ENCODE measurements around the gene NOC2L. TPM values are rescaled to one million over a fixed set of nuclear protein-coding genes. Genes with fewer than 3 reads are reported as not detected.

The NOC2L gene
- total RNA-seq, 1 donor from 2014 or later = 150 TPM

DNA sequence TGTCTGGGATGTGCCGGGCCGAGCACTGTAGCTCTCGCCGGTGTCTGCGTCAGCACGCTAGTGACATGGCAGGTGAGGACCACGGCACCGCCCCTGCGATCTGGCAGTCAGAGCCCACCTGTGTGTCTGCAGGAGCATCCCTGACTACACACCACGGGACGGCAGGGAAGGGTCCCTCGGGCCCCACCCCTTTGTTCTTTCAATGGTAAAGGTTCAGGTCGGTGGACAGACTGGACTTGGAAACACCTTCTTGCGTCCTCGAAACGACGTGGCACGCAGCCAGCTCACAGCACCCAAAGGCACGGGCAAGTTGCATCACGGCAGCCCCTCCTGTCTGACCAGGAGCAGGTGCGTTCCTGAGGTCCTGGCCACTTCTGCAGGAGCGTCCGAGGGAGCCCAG, 39.0 kb downstream of the NOC2L start:
- intact Hi-C loops (cut with micrococcal nuclease) = no loop called here
- no peak for DNase-seq (ENCODE audit: low spot score)
- Mint-ChIP-seq H3K36me3 (ENCODE audit: low read depth) (no peaks in the 10 kb centered on the region), H3K4me1 (ENCODE audit: low read depth) (peaks cover 4% of the 10 kb centered on the region), H3K27me3 (ENCODE audit: low read depth) (peaks cover 36% of the 10 kb centered on the region), H3K4me3 (ENCODE audit: low read depth) (no peak overlapping the region), H3K27ac (no peak overlapping the region), H3K9me3 (no peaks in the 10 kb centered on the region)

DNA sequence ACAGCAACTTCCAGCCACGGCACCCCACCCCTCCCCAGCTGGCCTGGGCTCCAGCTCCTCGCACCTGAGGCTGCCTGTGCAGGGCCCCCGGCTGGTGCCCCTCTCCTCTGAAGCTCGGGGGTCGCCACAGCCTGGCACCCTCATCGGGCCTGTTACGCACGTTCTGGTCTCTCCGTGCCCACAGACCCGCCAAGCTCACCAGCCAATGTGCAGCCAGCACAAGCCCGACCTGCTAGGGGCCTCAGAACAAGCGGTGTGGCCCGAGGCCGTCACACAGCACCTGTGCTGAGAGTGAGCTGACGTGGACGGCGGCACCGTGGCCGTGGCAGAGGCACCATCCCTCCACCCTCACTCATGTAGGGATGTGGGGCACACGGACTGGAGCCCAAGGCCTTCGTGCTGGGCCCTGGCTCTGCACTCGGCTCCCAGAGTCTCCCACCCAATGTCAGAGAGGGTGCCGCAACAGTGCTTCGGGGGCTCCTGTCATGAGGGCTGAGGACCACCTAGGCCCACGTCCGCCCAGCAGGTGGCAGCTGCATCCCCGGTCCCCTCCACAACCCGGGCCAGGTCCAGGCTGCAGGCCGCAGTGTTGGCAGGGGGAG, 39.7 kb downstream of the NOC2L start:
- DNase-seq (ENCODE audit: low spot score) = no peak
- Mint-ChIP-seq H3K4me3 (ENCODE audit: low read depth) (no peak overlapping the region), H3K36me3 (ENCODE audit: low read depth) (no peaks in the 10 kb centered on the region), H3K4me1 (ENCODE audit: low read depth) (peaks cover 4% of the 10 kb centered on the region), H3K27ac (no peak overlapping the region), H3K9me3 (no peaks in the 10 kb centered on the region), H3K27me3 (ENCODE audit: low read depth) (peaks cover 36% of the 10 kb centered on the region)
- intact Hi-C loops (cut with micrococcal nuclease) = no loop called here

DNA sequence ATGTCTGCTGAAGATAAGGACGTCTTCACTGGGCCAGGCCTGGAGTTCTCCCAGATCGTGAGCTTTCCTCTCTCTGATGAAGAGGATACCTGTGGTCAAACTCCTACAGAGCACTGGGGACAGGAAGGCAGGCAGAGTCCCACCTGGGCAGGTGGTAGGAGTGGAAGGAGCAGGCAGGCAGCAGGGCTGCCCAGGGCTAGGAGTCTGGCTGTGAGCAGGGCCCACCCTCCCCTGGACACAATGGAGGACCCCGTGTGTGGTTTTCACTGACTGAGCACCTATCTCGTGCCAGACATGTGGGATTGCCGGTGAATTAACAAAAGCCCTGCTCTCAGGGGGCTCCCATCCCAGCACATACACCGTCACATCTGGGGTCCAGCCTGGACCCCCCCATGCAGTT, 40.2 kb downstream of the NOC2L start:
- Mint-ChIP-seq H3K4me1 (ENCODE audit: low read depth) (peaks cover 4% of the 10 kb centered on the region), H3K4me3 (ENCODE audit: low read depth) (no peak overlapping the region), H3K36me3 (ENCODE audit: low read depth) (no peaks in the 10 kb centered on the region), H3K9me3 (no peaks in the 10 kb centered on the region), H3K27ac (no peak overlapping the region), H3K27me3 (ENCODE audit: low read depth) (peaks cover 38% of the 10 kb centered on the region)
- no peak for DNase-seq (ENCODE audit: low spot score)
- intact Hi-C loops (cut with micrococcal nuclease) = no loop called here

DNA sequence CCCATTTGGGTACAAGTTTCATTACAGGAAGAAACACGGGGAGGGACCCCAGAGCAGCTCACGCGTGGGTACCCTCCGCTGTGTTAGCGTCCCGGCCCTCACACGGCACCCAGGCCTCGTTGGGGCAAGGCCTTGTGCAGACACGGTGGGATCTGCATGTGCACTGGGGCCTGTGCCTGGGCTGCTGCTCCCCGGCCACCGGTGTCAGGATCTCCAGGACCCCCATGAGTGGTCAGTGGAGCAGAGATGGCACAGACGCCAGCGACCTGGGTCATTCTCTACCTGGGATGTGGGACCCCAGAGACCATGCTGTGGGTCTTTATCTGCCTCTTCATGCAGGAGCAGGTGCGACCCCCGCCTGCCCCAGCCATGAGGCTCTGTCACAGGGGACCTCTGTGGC, 40.7 kb downstream of the NOC2L start:
- H3K9me3 Mint-ChIP-seq = no peaks in the 10 kb centered on the region
- intact Hi-C loops (cut with micrococcal nuclease) = no loop called here
- no peaks in the 10 kb centered on the region for H3K36me3 Mint-ChIP-seq (ENCODE audit: low read depth)
- H3K4me3 Mint-ChIP-seq (ENCODE audit: low read depth) = no peak overlapping the region
- peaks cover 3% of the 10 kb centered on the region for H3K4me1 Mint-ChIP-seq (ENCODE audit: low read depth)
- H3K27ac Mint-ChIP-seq = no peak overlapping the region
- H3K27me3 Mint-ChIP-seq (ENCODE audit: low read depth) = peaks cover 40% of the 10 kb centered on the region
- no peak for DNase-seq (ENCODE audit: low spot score)

DNA sequence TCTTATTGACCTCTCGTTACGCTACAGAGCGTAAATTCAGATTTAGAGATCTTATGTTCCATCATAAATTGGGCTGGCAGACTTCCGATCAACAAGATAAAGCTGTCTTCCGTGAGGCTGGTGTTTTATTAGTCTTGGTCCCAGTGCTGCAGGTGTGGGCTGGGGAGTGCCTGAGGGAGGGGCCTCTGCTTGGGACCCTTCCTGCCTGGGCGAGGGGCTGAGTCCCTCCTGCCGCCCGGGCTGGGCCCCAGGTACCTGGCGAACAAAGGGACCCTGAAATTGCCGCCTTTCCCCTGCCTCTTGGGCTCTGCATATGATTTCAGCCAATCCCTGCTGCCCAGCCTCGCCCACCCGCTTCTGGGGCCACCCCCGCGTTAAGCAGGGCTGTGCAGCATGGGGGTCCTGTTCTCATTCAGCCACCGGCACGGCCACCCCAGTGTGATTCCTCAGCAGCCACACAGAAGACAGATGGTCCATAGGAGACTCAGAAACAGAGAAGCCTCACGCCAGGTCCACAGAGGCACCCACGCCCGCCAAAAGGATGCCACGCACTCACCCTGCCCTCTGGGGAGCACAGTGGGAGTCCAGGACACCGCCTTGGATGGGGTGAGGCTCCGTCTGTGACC, 41.5 kb downstream of the NOC2L start:
- intact Hi-C loops (cut with micrococcal nuclease) = no loop called here
- no peak for DNase-seq (ENCODE audit: low spot score)
- H3K27ac Mint-ChIP-seq = no peak overlapping the region
- peaks cover 36% of the 10 kb centered on the region for H3K27me3 Mint-ChIP-seq (ENCODE audit: low read depth)
- no peaks in the 10 kb centered on the region for H3K36me3 Mint-ChIP-seq (ENCODE audit: low read depth)
- no peak overlapping the region for H3K4me3 Mint-ChIP-seq (ENCODE audit: low read depth)
- no peaks in the 10 kb centered on the region for H3K9me3 Mint-ChIP-seq
- peaks cover 2% of the 10 kb centered on the region for H3K4me1 Mint-ChIP-seq (ENCODE audit: low read depth)

DNA sequence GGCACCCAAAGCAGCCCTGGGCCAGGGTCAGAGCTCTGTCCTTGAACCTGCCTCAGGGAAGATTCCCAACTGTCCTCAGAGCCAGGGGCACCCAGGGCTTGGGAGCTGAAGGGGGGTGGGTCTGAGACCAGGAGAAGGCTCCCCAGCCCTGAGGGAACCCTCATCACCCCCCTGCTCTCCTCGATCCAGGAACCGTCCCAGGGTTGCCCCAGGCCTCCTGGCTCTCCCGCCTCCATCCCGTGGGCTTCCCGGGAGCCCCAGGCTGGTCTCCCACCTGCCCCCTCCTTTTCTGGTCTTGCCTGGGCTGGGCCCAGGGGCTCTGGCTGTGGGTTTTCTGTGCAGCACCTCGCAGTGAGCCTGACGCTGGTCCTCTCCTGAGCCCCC, 42.0 kb downstream of the NOC2L start:
- no peaks in the 10 kb centered on the region for H3K9me3 Mint-ChIP-seq
- peaks cover 5% of the 10 kb centered on the region for H3K4me1 Mint-ChIP-seq (ENCODE audit: low read depth)
- H3K27me3 Mint-ChIP-seq (ENCODE audit: low read depth) = peaks cover 36% of the 10 kb centered on the region
- H3K4me3 Mint-ChIP-seq (ENCODE audit: low read depth) = no peak overlapping the region
- intact Hi-C loops (cut with micrococcal nuclease) = no loop called here
- no peaks in the 10 kb centered on the region for H3K36me3 Mint-ChIP-seq (ENCODE audit: low read depth)
- H3K27ac Mint-ChIP-seq = no peak overlapping the region
- no peak for DNase-seq (ENCODE audit: low spot score)

DNA sequence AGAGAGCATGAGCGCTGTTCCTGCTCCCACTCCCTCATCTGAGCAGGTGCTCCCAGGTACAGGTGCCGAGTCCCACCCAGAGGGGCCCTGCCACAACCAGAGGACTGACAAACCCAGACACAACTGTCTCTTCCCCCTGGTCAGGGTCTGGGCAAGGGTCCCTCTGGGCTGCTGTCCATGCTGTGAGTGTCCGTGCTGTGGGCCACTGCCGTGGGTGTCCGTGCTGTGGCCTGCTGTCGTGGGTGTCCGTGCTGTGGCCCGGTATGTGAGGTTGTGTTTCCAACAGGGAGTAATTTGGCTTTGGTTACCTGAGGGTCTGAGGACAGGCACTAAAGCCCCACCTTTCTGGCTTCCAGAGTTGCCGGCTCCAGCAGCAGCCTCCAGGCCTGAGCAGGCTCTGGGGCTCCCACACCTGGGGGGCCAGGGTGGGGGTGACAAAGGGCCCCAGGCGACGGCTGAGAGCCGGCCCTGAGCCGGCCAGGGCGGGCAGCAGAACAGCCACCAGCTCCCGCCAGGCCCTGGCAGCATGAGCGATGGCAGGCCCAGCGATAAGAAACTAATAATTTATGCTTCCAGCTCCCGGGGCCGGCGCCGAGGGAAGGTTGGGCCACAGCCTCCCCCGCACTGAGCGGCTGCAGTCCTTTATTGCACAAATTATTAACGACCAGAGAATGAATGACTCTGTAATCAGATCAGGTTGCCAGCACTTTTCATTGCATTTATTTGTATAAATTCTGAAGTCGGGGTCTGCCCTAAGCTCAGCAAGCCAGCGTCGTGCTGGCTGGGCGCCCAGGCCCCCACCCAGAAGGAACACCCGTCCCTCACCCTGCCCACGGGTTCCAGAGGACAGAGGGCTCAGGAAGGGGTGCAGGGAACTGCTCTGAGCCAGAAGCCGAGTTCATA, 42.6 kb downstream of the NOC2L start:
- Mint-ChIP-seq H3K27ac (no peak overlapping the region), H3K36me3 (ENCODE audit: low read depth) (no peaks in the 10 kb centered on the region), H3K4me1 (ENCODE audit: low read depth) (peaks cover 5% of the 10 kb centered on the region), H3K27me3 (ENCODE audit: low read depth) (peaks cover 35% of the 10 kb centered on the region), H3K9me3 (no peaks in the 10 kb centered on the region), H3K4me3 (ENCODE audit: low read depth) (no peak overlapping the region)
- DNase-seq (ENCODE audit: low spot score) = no peak
- intact Hi-C loops (cut with micrococcal nuclease) = no loop called here

DNA sequence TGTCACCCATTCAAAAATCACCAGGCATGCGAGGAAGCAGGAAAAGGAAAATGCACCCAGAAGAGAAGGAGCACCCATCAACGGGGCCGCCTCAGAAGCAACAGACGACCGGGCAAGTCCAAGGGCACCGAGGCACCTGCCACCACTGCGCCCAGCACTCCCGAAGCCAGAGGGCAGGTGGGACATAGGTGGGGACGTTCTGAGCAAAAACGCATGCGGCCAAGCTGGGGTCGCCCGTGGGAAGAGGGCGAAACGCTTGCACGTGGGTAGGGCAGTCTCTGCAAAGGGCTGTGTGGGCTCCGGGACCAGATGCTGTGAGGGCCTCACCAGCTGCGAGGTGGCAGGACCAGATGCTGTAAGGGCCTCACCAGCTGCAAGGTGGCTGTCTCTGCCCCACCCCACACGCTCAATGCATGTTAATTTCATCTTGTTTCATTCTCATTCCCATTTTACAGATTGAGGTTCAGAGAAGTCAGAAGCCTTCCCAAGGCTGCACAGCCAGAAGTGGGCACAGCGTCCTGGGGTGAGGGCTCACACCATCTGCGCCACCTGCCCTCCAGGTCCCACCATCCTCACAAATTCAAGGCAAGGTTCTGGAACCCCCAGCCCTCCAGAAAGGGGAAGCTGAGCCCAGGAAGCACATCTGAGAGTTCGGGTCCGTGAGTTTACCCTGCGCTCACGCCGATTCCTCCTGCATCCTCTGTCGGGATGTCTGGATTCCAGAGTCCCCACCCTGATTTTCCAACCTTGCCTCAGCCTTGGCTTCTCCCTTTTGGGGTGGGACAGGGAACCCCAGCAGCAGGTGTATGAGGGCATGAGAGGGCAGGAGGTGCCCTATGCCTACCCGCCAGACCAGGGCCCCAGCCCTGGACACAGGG, 43.5 kb downstream of the NOC2L start:
- DNase-seq (ENCODE audit: low spot score) = no peak
- H3K4me3 Mint-ChIP-seq (ENCODE audit: low read depth) = no peak overlapping the region
- H3K27me3 Mint-ChIP-seq (ENCODE audit: low read depth) = peaks cover 38% of the 10 kb centered on the region
- H3K4me1 Mint-ChIP-seq (ENCODE audit: low read depth) = peaks cover 5% of the 10 kb centered on the region
- no peaks in the 10 kb centered on the region for H3K36me3 Mint-ChIP-seq (ENCODE audit: low read depth)
- intact Hi-C loops (cut with micrococcal nuclease) = no loop called here
- H3K27ac Mint-ChIP-seq = no peak overlapping the region
- no peaks in the 10 kb centered on the region for H3K9me3 Mint-ChIP-seq

DNA sequence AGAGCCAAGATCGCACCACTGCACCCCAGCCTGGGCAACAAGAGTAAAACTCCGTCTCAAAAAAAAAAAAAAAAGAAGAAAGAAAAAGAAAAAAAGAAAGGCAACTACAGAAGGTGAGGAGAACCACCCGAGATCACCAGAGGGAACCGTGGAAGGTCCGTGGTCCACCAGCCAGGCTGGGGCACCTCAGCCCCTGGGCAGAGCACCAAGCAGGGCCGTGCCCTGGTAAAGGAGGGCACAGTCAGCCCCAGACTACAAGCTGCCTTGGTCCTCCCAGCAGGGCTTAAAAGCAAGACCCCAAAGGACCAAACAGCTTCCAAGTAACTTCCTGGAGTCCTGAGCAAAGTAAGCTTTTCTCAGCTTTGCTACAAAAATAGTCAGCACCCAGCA, 44.2 kb downstream of the NOC2L start:
- H3K27me3 Mint-ChIP-seq (ENCODE audit: low read depth) = peaks cover 36% of the 10 kb centered on the region
- H3K9me3 Mint-ChIP-seq = no peaks in the 10 kb centered on the region
- no peak for DNase-seq (ENCODE audit: low spot score)
- H3K27ac Mint-ChIP-seq = no peak overlapping the region
- no peaks in the 10 kb centered on the region for H3K36me3 Mint-ChIP-seq (ENCODE audit: low read depth)
- H3K4me1 Mint-ChIP-seq (ENCODE audit: low read depth) = peaks cover 5% of the 10 kb centered on the region
- intact Hi-C loops (cut with micrococcal nuclease) = no loop called here
- no peak overlapping the region for H3K4me3 Mint-ChIP-seq (ENCODE audit: low read depth)

DNA sequence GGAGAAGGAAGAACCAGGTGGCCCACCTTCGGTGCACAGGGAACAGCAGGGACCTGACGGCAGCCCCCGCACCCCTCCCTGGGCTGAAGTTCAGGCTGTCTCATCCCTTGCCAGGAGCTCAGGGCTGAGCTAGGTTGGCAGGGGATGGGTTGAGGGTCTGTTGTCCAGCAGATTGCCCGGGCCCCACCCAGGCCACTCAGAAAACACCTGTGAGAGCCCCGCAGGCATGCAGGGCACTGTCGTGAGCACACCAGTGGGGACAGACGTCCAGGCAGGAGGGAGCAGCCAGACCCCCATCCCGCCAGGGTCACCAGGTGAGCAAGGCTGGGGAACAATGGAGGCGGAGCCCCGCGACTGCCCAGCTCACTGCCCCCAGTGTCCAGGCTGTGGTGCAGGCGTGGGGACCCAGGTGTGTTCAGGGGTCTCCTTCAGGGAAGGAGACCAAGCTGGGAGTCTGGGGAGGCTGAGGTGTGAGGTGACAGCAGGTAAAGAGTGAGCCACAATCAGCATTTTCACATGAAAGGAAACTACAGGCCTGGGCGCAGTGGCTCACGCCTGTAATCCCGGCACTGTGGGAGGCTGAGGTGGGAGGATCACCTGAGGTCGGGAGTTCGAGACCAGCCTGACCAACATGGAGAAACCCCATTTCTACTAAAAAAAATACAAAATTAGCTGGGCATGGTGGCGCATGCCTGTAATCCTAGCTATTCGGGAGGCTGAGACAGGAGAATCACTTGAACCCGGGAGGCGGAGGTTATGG, 44.7 kb downstream of the NOC2L start:
- Mint-ChIP-seq H3K9me3 (no peaks in the 10 kb centered on the region), H3K27ac (no peak overlapping the region), H3K4me3 (ENCODE audit: low read depth) (no peak overlapping the region), H3K4me1 (ENCODE audit: low read depth) (peaks cover 5% of the 10 kb centered on the region), H3K27me3 (ENCODE audit: low read depth) (peaks cover 36% of the 10 kb centered on the region), H3K36me3 (ENCODE audit: low read depth) (no peaks in the 10 kb centered on the region)
- intact Hi-C loops (cut with micrococcal nuclease) = no loop called here
- no peak for DNase-seq (ENCODE audit: low spot score)

DNA sequence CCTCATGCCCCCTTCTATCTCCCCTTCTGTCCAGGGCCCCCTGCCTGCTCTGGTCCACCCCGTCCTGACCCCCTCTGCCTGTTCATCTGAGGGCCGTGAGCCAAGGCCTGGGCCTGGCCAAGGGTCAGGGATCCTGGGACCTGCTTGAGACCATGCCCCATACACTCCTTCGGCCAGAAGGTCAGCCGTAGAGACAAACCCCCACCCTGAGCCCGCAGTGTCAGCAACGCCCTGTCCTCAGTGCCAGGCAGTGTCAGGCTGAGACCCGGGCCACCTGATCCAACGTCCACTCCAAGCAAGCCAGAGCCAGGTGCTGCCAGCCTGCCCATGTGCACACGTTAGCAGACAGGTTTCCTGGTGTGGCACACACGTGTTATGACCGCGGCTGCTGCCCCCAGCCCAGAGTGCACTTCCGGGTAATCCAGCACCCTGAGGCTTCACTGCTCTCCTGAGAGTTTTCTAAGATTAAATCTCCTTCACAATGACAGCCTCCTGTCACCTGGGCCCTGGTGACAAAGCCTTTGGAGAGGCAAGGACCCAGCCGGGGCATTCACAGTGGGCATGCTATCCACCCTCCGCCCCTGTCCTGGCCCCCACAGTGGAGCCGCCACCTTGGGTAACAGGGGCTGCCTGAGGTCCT, 45.4 kb downstream of the NOC2L start:
- intact Hi-C loops (cut with micrococcal nuclease) = no loop called here
- Mint-ChIP-seq H3K4me3 (ENCODE audit: low read depth) (no peak overlapping the region), H3K27ac (no peak overlapping the region), H3K4me1 (ENCODE audit: low read depth) (peaks cover 5% of the 10 kb centered on the region), H3K27me3 (ENCODE audit: low read depth) (peaks cover 35% of the 10 kb centered on the region), H3K9me3 (no peaks in the 10 kb centered on the region), H3K36me3 (ENCODE audit: low read depth) (no peaks in the 10 kb centered on the region)
- DNase-seq (ENCODE audit: low spot score) = no peak
